ENCODE measurements around the gene ADGRA3. TPM values are rescaled to one million over a fixed set of nuclear protein-coding genes. Genes with fewer than 3 reads are reported as not detected.

Gene ADGRA3
- total RNA-seq, 2 donors from 2014 or later: 32.0 to 33.8 TPM

DNA sequence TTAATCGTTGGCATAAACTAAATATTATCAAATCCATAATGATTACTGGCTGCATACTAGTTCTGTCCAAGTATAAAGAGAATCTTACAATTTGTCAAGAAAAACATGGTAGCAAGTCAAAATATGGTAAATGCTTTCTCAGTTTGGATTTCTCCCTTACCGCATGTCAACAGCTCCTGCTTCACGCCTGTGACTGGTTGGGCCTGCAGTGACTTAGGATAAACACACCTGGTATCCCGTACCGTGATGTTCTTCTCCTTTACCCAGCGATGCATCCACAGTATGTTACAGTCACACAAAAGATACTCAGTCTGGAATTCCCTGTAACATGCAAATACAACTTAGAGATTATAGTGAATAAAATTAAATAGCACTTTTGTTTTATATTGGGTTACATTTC lies 71.1 kb downstream of the ADGRA3 start:
- Histone ChIP-seq H3K4me1 (replicated peaks) (no peaks in the 10 kb centered on the region), H3K36me3 (no peaks in the 10 kb centered on the region), H3K27me3 (replicated peaks; ENCODE audit: insufficient read depth) (no peaks in the 10 kb centered on the region), H3K9me3 (no peaks in the 10 kb centered on the region), H3K4me3 (no peak overlapping the region), H3K27ac (no peak overlapping the region)
- DNase-seq (ENCODE audit: low spot score): no peak
- TF ChIP-seq POLR2AphosphoS5 (IDR thresholded peaks at IDR 0.05) (no peak), POLR2A (IDR thresholded peaks at IDR 0.05) (no peak)
- TF ChIP-seq, protein P1, sequence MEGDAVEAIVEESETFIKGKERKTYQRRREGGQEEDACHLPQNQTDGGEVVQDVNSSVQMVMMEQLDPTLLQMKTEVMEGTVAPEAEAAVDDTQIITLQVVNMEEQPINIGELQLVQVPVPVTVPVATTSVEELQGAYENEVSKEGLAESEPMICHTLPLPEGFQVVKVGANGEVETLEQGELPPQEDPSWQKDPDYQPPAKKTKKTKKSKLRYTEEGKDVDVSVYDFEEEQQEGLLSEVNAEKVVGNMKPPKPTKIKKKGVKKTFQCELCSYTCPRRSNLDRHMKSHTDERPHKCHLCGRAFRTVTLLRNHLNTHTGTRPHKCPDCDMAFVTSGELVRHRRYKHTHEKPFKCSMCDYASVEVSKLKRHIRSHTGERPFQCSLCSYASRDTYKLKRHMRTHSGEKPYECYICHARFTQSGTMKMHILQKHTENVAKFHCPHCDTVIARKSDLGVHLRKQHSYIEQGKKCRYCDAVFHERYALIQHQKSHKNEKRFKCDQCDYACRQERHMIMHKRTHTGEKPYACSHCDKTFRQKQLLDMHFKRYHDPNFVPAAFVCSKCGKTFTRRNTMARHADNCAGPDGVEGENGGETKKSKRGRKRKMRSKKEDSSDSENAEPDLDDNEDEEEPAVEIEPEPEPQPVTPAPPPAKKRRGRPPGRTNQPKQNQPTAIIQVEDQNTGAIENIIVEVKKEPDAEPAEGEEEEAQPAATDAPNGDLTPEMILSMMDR (IDR thresholded peaks at IDR 0.05): no peak
- WGBS: 93% methylated on average over 6 of the region's 6 CpGs
- intact Hi-C loops (cut with DNase I): no loop called here

DNA sequence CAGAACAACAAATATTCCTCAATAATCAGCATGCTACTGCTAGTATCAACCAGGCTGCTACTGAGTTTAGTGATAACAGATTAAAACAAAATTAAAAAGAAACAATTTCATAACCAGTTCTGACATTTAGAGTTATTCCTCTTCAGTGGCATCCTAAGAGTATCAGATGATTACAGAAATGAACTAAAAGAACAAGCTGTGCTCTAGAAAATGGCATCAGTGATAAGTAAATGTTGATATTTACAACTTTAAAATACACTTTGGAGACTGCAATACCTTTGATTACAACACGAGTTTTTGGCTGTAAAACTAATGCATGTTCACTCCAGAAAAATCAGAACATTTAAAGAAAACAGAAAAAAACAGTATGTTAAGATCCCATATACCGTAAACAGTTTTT lies 72.9 kb downstream of the ADGRA3 start:
- H3K9me3 ChIP-seq: no peaks in the 10 kb centered on the region
- no peaks in the 10 kb centered on the region for H3K27me3 ChIP-seq (replicated peaks; ENCODE audit: insufficient read depth)
- 65% methylated on average over 2 of the region's 2 CpGs for WGBS
- no peaks in the 10 kb centered on the region for H3K36me3 ChIP-seq
- intact Hi-C loops (cut with DNase I): no loop called here
- H3K4me1 ChIP-seq (replicated peaks): no peaks in the 10 kb centered on the region
- no peak for DNase-seq (ENCODE audit: low spot score)
- H3K4me3 ChIP-seq: no peak overlapping the region
- H3K27ac ChIP-seq: no peak overlapping the region
- TF ChIP-seq, protein P1 (IDR thresholded peaks at IDR 0.05): no peak
- TF ChIP-seq POLR2AphosphoS5 (IDR thresholded peaks at IDR 0.05): no peak

DNA sequence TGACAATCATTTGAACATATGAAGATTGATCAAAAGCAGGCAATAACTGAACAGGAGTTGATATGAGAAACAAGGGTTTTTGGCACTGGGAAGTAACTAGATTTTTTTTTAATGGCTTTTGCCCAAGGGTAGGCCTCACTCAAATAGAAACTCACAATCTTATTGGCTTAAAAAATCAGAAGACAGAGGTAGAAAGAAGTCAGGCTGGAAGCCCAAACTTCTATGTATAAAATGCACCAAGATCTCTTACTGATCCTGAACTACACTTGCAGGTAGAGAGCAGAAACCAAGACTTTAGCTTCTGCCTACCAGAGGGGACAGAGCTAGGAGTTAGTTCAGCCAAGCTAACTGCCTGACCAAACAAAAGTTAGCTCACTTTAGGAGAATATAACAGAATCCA lies 74.9 kb downstream of the ADGRA3 start:
- DNase-seq (ENCODE audit: low spot score): no peak
- Histone ChIP-seq H3K9me3 (no peaks in the 10 kb centered on the region), H3K27me3 (replicated peaks; ENCODE audit: insufficient read depth) (no peaks in the 10 kb centered on the region), H3K36me3 (no peaks in the 10 kb centered on the region), H3K4me1 (replicated peaks) (no peaks in the 10 kb centered on the region), H3K27ac (no peak overlapping the region), H3K4me3 (no peak overlapping the region)
- TF ChIP-seq POLR2AphosphoS5 (IDR thresholded peaks at IDR 0.05) (no peak), POLR2A (IDR thresholded peaks at IDR 0.05) (no peak)
- TF ChIP-seq, protein P1 (IDR thresholded peaks at IDR 0.05): no peak
- intact Hi-C loops (cut with DNase I): no loop called here

DNA sequence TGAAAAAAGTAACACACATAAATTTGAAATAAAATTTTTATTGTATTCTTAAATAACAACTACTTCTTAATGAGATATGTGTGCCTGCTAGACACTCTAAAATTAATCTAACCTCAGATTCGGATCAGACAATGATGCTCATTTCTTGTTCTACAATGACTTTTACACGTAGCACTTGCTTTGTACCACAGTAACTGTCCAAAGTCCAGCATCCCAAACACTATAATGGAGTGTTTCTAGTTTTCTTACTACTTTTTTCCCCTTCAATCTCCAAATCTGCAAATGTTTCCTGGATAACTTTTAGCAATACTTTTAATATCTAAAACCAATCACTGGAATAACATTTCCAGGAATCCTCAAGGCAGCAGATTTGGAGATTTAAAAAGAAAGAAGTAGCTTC lies 75.9 kb downstream of the ADGRA3 start:
- Histone ChIP-seq H3K27ac (no peak overlapping the region), H3K27me3 (replicated peaks; ENCODE audit: insufficient read depth) (no peaks in the 10 kb centered on the region), H3K4me3 (no peak overlapping the region), H3K4me1 (replicated peaks) (no peaks in the 10 kb centered on the region), H3K9me3 (no peaks in the 10 kb centered on the region), H3K36me3 (no peaks in the 10 kb centered on the region)
- TF ChIP-seq, protein P1 (IDR thresholded peaks at IDR 0.05): no peak
- TF ChIP-seq POLR2A (IDR thresholded peaks at IDR 0.05): no peak
- no peak for TF ChIP-seq POLR2AphosphoS5 (IDR thresholded peaks at IDR 0.05)
- intact Hi-C loops (cut with DNase I): no loop called here
- WGBS: 92% methylated on average over 2 of the region's 2 CpGs
- no peak for DNase-seq (ENCODE audit: low spot score)

DNA sequence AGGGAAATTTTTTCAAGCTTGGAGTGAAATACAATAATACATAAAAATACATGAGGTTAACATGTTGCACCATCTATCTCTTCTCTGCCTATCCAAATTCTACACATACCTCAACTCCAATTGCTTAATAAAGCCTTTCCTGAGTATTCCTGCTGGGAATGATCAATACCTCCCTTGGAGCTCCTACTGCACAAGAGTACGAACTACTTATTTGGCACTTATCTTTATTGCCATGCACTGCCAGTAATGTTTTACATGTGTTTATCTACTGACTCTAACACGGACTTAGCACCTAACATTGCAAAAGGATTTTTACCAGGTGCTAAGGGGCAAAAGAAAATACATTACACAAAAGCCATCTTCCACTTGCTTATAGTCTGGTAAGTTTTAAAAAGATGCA lies 80.2 kb downstream of the ADGRA3 start:
- H3K4me1 ChIP-seq (replicated peaks): no peaks in the 10 kb centered on the region
- H3K4me3 ChIP-seq: no peak overlapping the region
- H3K36me3 ChIP-seq: no peaks in the 10 kb centered on the region
- TF ChIP-seq, protein P1 (IDR thresholded peaks at IDR 0.05): no peak
- no peak for TF ChIP-seq POLR2A (IDR thresholded peaks at IDR 0.05)
- TF ChIP-seq POLR2AphosphoS5 (IDR thresholded peaks at IDR 0.05): no peak
- no peak for DNase-seq (ENCODE audit: low spot score)
- no peaks in the 10 kb centered on the region for H3K27me3 ChIP-seq (replicated peaks; ENCODE audit: insufficient read depth)
- intact Hi-C loops (cut with DNase I): no loop called here
- H3K27ac ChIP-seq: no peak overlapping the region
- WGBS: 50% methylated on average over 2 of the region's 2 CpGs
- no peaks in the 10 kb centered on the region for H3K9me3 ChIP-seq
